H9 (cell line): Measurements from ENCODE around the gene CDX2. TPM values are rescaled to one million over a fixed set of nuclear protein-coding genes. Genes with fewer than 3 reads are reported as not detected.

Source experiments
- DNase-seq: peaks from one replicate; pipeline ENCODE4 v3.0.0-alpha.2; 2017
- H2AFZ ChIP-seq: one replicate; pipeline ENCODE4 v1.6.1; 2013; ENCODE audit warnings: mild to moderate bottlenecking, low read length, control low read depth, moderate library complexity
- H2AK5ac ChIP-seq: 2 replicates; pipeline ENCODE4 v1.6.1; 2013; ENCODE audit warnings: low read length, control low read depth, mixed read lengths; ENCODE audit not compliant: insufficient read length
- H2BK120ac ChIP-seq: one replicate; pipeline ENCODE4 v1.6.1; 2013; ENCODE audit warnings: low read depth, mild to moderate bottlenecking, low read length, control low read depth, inconsistent platforms; ENCODE audit not compliant: poor library complexity, severe bottlenecking
- H2BK12ac ChIP-seq: 2 replicates; pipeline ENCODE4 v1.6.1; 2013; ENCODE audit warnings: low read length, control low read depth, mixed read lengths, low read depth; ENCODE audit not compliant: insufficient read length
- H2BK15ac ChIP-seq: 2 replicates; pipeline ENCODE4 v1.6.1; 2013; ENCODE audit warnings: low read depth, low read length, control low read depth
- H2BK20ac ChIP-seq: one replicate; pipeline ENCODE4 v1.6.1; 2013; ENCODE audit warnings: low read depth, mild to moderate bottlenecking, low read length, control low read depth, inconsistent platforms; ENCODE audit not compliant: poor library complexity, severe bottlenecking
- H2BK5ac ChIP-seq: 2 replicates; pipeline ENCODE4 v1.6.1; 2013; ENCODE audit warnings: low read length, control low read depth, mixed read lengths; ENCODE audit not compliant: insufficient read length
- H3K14ac ChIP-seq: 2 replicates; pipeline ENCODE4 v1.6.1; 2013; ENCODE audit warnings: low read length, control low read depth; ENCODE audit not compliant: insufficient read depth
- H3K18ac ChIP-seq: 2 replicates; pipeline ENCODE4 v1.6.1; 2013; ENCODE audit warnings: low read depth, mild to moderate bottlenecking, mixed read lengths, low read length, control low read depth; ENCODE audit not compliant: insufficient read length
- H3K23ac ChIP-seq: 2 replicates; pipeline ENCODE4 v1.6.1; 2013; ENCODE audit warnings: low read length, control low read depth, mixed read lengths, low read depth; ENCODE audit not compliant: insufficient read length
- H3K23me2 ChIP-seq: 2 replicates; pipeline ENCODE4 v1.6.1; 2013; ENCODE audit warnings: low read depth, mild to moderate bottlenecking, mixed read lengths, low read length, control low read depth; ENCODE audit not compliant: insufficient read length, poor library complexity, severe bottlenecking
- H3K27ac ChIP-seq: 2 replicates; pipeline ENCODE4 v1.5.1; 2013; ENCODE audit warnings: low read length, control low read depth, mixed read lengths, low read depth; ENCODE audit not compliant: insufficient read length
- H3K27me3 ChIP-seq: 2 replicates; pipeline ENCODE4 v1.6.1; 2013; ENCODE audit warnings: low read length, control low read depth, inconsistent platforms; ENCODE audit not compliant: insufficient read depth
- H3K4ac ChIP-seq: 2 replicates; pipeline ENCODE4 v1.6.1; 2013; ENCODE audit warnings: low read depth, mild to moderate bottlenecking, control low read depth, inconsistent platforms, low read length, moderate library complexity
- H3K4me1 ChIP-seq: 2 replicates; pipeline ENCODE4 v1.6.1; 2013; ENCODE audit warnings: low read length, control low read depth, inconsistent platforms; ENCODE audit not compliant: insufficient read depth
- H3K4me2 ChIP-seq: 2 replicates; pipeline ENCODE4 v1.6.1; 2013; ENCODE audit warnings: low read length, control low read depth, mixed read lengths; ENCODE audit not compliant: insufficient read length, insufficient read depth
- H3K56ac ChIP-seq: 2 replicates; pipeline ENCODE4 v1.6.1; 2013; ENCODE audit warnings: low read depth, mild to moderate bottlenecking, mixed read lengths, low read length, control low read depth; ENCODE audit not compliant: insufficient read length
- H3K79me1 ChIP-seq: 2 replicates; pipeline ENCODE4 v1.6.1; 2013; ENCODE audit warnings: low read depth, mild to moderate bottlenecking, moderate library complexity, low read length, control low read depth, inconsistent platforms; ENCODE audit not compliant: insufficient read depth, poor library complexity, severe bottlenecking
- H3K79me2 ChIP-seq: 2 replicates; pipeline ENCODE4 v1.6.1; 2013; ENCODE audit warnings: low read length, control low read depth, inconsistent platforms; ENCODE audit not compliant: insufficient read depth
- H3K9ac ChIP-seq: 2 replicates; pipeline ENCODE4 v1.6.1; 2013; ENCODE audit warnings: low read length, control low read depth, mixed read lengths; ENCODE audit not compliant: insufficient read length; ENCODE audit errors: extremely low read depth
- H3K9me3 ChIP-seq: one replicate; pipeline ENCODE4 v1.6.1; 2013; ENCODE audit warnings: low read depth, low read length, inconsistent platforms; ENCODE audit not compliant: control insufficient read depth
- H3T11ph ChIP-seq: one replicate; pipeline ENCODE4 v1.6.1; 2013; ENCODE audit warnings: mild to moderate bottlenecking, low read length, control low read depth, inconsistent platforms
- H4K20me1 ChIP-seq: one replicate; pipeline ENCODE4 v1.6.1; 2013; ENCODE audit not compliant: control insufficient read depth, insufficient read length, insufficient read depth
- H4K5ac ChIP-seq: 2 replicates; pipeline ENCODE4 v1.6.1; 2013; ENCODE audit warnings: low read depth, mild to moderate bottlenecking, mixed read lengths, low read length, control low read depth; ENCODE audit not compliant: insufficient read length
- H4K8ac ChIP-seq: replicated peaks from 2 replicates; pipeline ENCODE4 v1.6.1; 2013; ENCODE audit warnings: low read length, control low read depth, mixed read lengths, low read depth; ENCODE audit not compliant: insufficient read length
- H4K91ac ChIP-seq: 2 replicates; pipeline ENCODE4 v1.6.1; 2013; ENCODE audit warnings: low read depth, mild to moderate bottlenecking, moderate library complexity, mixed read lengths, low read length, control low read depth; ENCODE audit not compliant: insufficient read length
- H3K27ac Mint-ChIP-seq, 3 experiments: 2 replicates in 2 of 3; 3 replicates in 1 of 3; pipeline ENCODE4 v1.8.0; 2020 to 2021; ENCODE audit warnings: mixed read lengths in 3 of 3, mild to moderate bottlenecking in 1 of 3, moderate library complexity in 1 of 3
- H3K27me3 Mint-ChIP-seq: 2 replicates; pipeline ENCODE4 v1.8.0; 2021; ENCODE audit warnings: low read depth, mild to moderate bottlenecking, moderate library complexity, mixed read lengths
- H3K36me3 Mint-ChIP-seq, 3 experiments: 2 replicates in 2 of 3; 3 replicates in 1 of 3; pipeline ENCODE4 v1.8.0; 2020 to 2021; ENCODE audit warnings: low read depth in 3 of 3, mixed read lengths in 3 of 3; ENCODE audit not compliant: insufficient read depth in 1 of 3
- H3K4me1 Mint-ChIP-seq, 2 experiments: 2 replicates each; pipeline ENCODE4 v1.8.0; 2020; ENCODE audit warnings: mixed read lengths in 2 of 2
- H3K4me3 Mint-ChIP-seq, 2 experiments: 2 replicates in 1 of 2; 3 replicates in 1 of 2; pipeline ENCODE4 v1.8.0; 2020 to 2021; ENCODE audit warnings: mild to moderate bottlenecking in 2 of 2, mixed read lengths in 2 of 2, moderate library complexity in 1 of 2
- H3K9me3 Mint-ChIP-seq, 2 experiments: 2 replicates in 1 of 2; 3 replicates in 1 of 2; pipeline ENCODE4 v1.8.0; 2020; ENCODE audit warnings: mild to moderate bottlenecking in 2 of 2, mixed read lengths in 2 of 2, moderate library complexity in 1 of 2
- CTCF ChIP-seq: fragments of 200-600 bp; sonication (generic); conservative IDR thresholded peaks from 3 replicates; pipeline ENCODE4 v1.8.0; 2021; ENCODE audit warnings: antibody characterized with exemption, mild to moderate bottlenecking
- WGBS: extraction: QIAGEN DNeasy Blood & Tissue Kit; methylation state at CpG from one replicate; pipeline ENCODE4 v1.1.7; 2013; ENCODE audit warnings: missing lambda C conversion rate, low lambda C conversion rate, mixed read lengths; ENCODE audit not compliant: insufficient read length; ENCODE audit errors: extremely low coverage; 5-methylcytosine and 5-hydroxymethylcytosine counted together
- total RNA-seq: library from RNA; stranded (reverse); gene quantifications from 2 replicates; pipeline ENCODE4 v1.2.1, GENCODE V29; 2021

CDX2 gene
- total RNA-seq, 1 experiment from 2014 or later = not detected

- H3K27me3 Mint-ChIP-seq = peaks cover 100% of the 10 kb centered on the region
- H4K5ac ChIP-seq = no peak overlapping the region
- DNase-seq = no peak
- H2BK5ac ChIP-seq = no peak overlapping the region
- peaks cover 23 to 35% of the 10 kb centered on the region in 2 experiments for H3K4me1 Mint-ChIP-seq
- H3K18ac ChIP-seq = no peak overlapping the region
- peaks cover 7 to 24% of the 10 kb centered on the region in 2 experiments for H3K9me3 Mint-ChIP-seq
- no peak overlapping the region for H2AFZ ChIP-seq
- H3K79me1 ChIP-seq = no peaks in the 10 kb centered on the region
- no peak overlapping the region for H4K8ac ChIP-seq
- H3K56ac ChIP-seq = no peak overlapping the region
- no peak overlapping the region for H2AK5ac ChIP-seq
- H3K27me3 ChIP-seq = peaks cover 99% of the 10 kb centered on the region
- no CpG with 5 or more reads among the region's 7 CpGs for WGBS
- no peak overlapping the region for H3K4me2 ChIP-seq
- H3K9ac ChIP-seq = no peak overlapping the region
- H3K27ac ChIP-seq = no peak overlapping the region
- H2BK120ac ChIP-seq = no peak overlapping the region
- H3K4me1 ChIP-seq = peaks cover 9% of the 10 kb centered on the region
- no peaks in the 10 kb centered on the region for H3K9me3 ChIP-seq
- H4K20me1 ChIP-seq = peaks cover 4% of the 10 kb centered on the region
- H3K79me2 ChIP-seq = no peaks in the 10 kb centered on the region
- H3K4me3 Mint-ChIP-seq = peak overlapping the region in 1 of 2 experiments; percentile 60; a peak in 1 of 5 replicates
- no peak overlapping the region for H2BK12ac ChIP-seq
- no peak overlapping the region for H3K23ac ChIP-seq
- no peak overlapping the region for H3T11ph ChIP-seq
- H3K36me3 Mint-ChIP-seq = no peaks in the 10 kb centered on the region
- H3K4ac ChIP-seq = no peak overlapping the region
- no peaks in the 10 kb centered on the region for H3K23me2 ChIP-seq
- TF ChIP-seq CTCF = no peak
- H3K27ac Mint-ChIP-seq = peak overlapping the region in 1 of 3 experiments; percentile 76; a peak in 1 of 7 replicates
- H3K14ac ChIP-seq = no peak overlapping the region
- no peak overlapping the region for H2BK15ac ChIP-seq
- no peak overlapping the region for H4K91ac ChIP-seq
- no peak overlapping the region for H2BK20ac ChIP-seq
These were observed 2.8 kb upstream of the CDX2 start for GRCh38 chr13:27971776-27972477.
